OCI-M2 (cell line): ENCODE results near the gene GET4.
"Not testable (repeated sequence)": the region's sequence is repeated elsewhere in the genome, so short reads cannot be mapped to it uniquely, and the experiment has no call there.

Experiments used
- DNase-seq: peaks from one replicate; lab custom pipeline; 2025; ENCODE audit not compliant: unreplicated experiment; lab: John Stamatoyannopoulos, UW

GET4 gene

GRCh38 chr7:845091-845490 lies 31.3 kb upstream of the GET4 start:
- DNase-seq: no peak

- DNase-seq: no peak
Observed at GRCh38 chr7:845731-846130, 30.6 kb upstream of the GET4 start.

GRCh38 chr7:846958-847650 lies 29.2 kb upstream of the GET4 start:
- not testable (repeated sequence) for DNase-seq

GRCh38 chr7:847728-848127 lies 28.6 kb upstream of the GET4 start:
- DNase-seq: not testable (repeated sequence)

- DNase-seq: no peak
Observed at GRCh38 chr7:849145-849544, 27.2 kb upstream of the GET4 start.

GRCh38 chr7:849781-850180 lies 26.6 kb upstream of the GET4 start:
- no peak for DNase-seq

- no peak for DNase-seq
Observed at GRCh38 chr7:851204-851603, 25.1 kb upstream of the GET4 start.

- no peak for DNase-seq
Observed at GRCh38 chr7:853366-854117, 22.8 kb upstream of the GET4 start.

GRCh38 chr7:854118-854775 lies 22.1 kb upstream of the GET4 start:
- DNase-seq: no peak

GRCh38 chr7:855686-856369 lies 20.5 kb upstream of the GET4 start:
- DNase-seq: no peak

- no peak for DNase-seq
Observed at GRCh38 chr7:856444-857095, 19.8 kb upstream of the GET4 start.

- DNase-seq: no peak
Observed at GRCh38 chr7:857661-858060, 18.7 kb upstream of the GET4 start.

- DNase-seq: no peak
Observed at GRCh38 chr7:859359-860030, 16.9 kb upstream of the GET4 start.

GRCh38 chr7:860149-860548 lies 16.2 kb upstream of the GET4 start:
- DNase-seq: no peak

GRCh38 chr7:861222-861621 lies 15.1 kb upstream of the GET4 start:
- no peak for DNase-seq

GRCh38 chr7:862157-862556 lies 14.2 kb upstream of the GET4 start:
- DNase-seq: no peak

GRCh38 chr7:863106-863505 lies 13.2 kb upstream of the GET4 start:
- DNase-seq: no peak

- DNase-seq: no peak
Observed at GRCh38 chr7:865921-866320, 10.4 kb upstream of the GET4 start.

- DNase-seq: no peak
Observed at GRCh38 chr7:867001-867405, 9.4 kb upstream of the GET4 start.

GRCh38 chr7:867406-868188 lies 8.8 kb upstream of the GET4 start:
- DNase-seq: no peak
